Smooth muscle cell (in vitro differentiated cells): ENCODE measurements around the gene ZNF532. TPM values are rescaled to one million over a fixed set of nuclear protein-coding genes. Genes with fewer than 3 reads are reported as not detected.
A peak's percentile ranks its signal among the peaks of the same experiment; 100 is the strongest.

Experiments used
- DNase-seq: peaks from one replicate; lab custom pipeline; 2025; ENCODE audit not compliant: unreplicated experiment; lab: John Stamatoyannopoulos, UW
- H2AFZ ChIP-seq: fragments of 200-600 bp; sonication (generic); 2 replicates; pipeline ENCODE4 v1.6.0; 2016; ENCODE audit warnings: antibody characterized with exemption, low read depth, mild to moderate bottlenecking
- H3F3A ChIP-seq: fragments of 200-600 bp; sonication (generic); 2 replicates; pipeline ENCODE4 v1.6.0; 2017; ENCODE audit warnings: antibody characterized with exemption, low read depth
- H3K27ac ChIP-seq: fragments of 200-600 bp; sonication (generic); 2 replicates; pipeline ENCODE4 v1.5.1; 2016; ENCODE audit warnings: low read depth, mild to moderate bottlenecking
- H3K27me3 ChIP-seq: fragments of 200-600 bp; sonication (generic); 2 replicates; pipeline ENCODE4 v1.6.1; 2016; ENCODE audit warnings: low read depth, mild to moderate bottlenecking
- H3K36me3 ChIP-seq: fragments of 200-600 bp; sonication (generic); 2 replicates; pipeline ENCODE4 v1.5.1; 2016; ENCODE audit warnings: low read depth
- H3K4me1 ChIP-seq: fragments of 200-600 bp; sonication (generic); 2 replicates; pipeline ENCODE4 v1.5.1; 2016; ENCODE audit warnings: low read depth
- H3K4me2 ChIP-seq: fragments of 200-600 bp; sonication (generic); 2 replicates; pipeline ENCODE4 v1.6.0; 2016; ENCODE audit warnings: mild to moderate bottlenecking
- H3K4me3 ChIP-seq: fragments of 200-600 bp; sonication (generic); 2 replicates; pipeline ENCODE4 v1.5.1; 2016; ENCODE audit warnings: mild to moderate bottlenecking
- H3K79me2 ChIP-seq: fragments of 200-600 bp; sonication (generic); 2 replicates; pipeline ENCODE4 v1.6.0; 2016; ENCODE audit warnings: low read depth, mild to moderate bottlenecking
- H3K9ac ChIP-seq: fragments of 200-600 bp; sonication (generic); 2 replicates; pipeline ENCODE4 v1.6.0; 2016; ENCODE audit warnings: low read depth
- H3K9me3 ChIP-seq: fragments of 200-600 bp; sonication (generic); replicated peaks from 2 replicates; pipeline ENCODE4 v1.5.1; 2016; ENCODE audit warnings: low read depth
- H4K20me1 ChIP-seq: fragments of 200-600 bp; sonication (generic); 2 replicates; pipeline ENCODE4 v1.6.0; 2016; ENCODE audit warnings: low read depth
- CTCF ChIP-seq: fragments of 200-600 bp; sonication (generic); IDR thresholded peaks from 2 replicates; pipeline ENCODE4 v1.5.1; 2017; ENCODE audit warnings: borderline replicate concordance, mild to moderate bottlenecking, antibody characterized with exemption; ENCODE audit not compliant: insufficient read depth, poor library complexity, severe bottlenecking
- WGBS: methylation state at CpG from one replicate; pipeline ENCODE4 v1.1.7; 2016; ENCODE audit warnings: low lambda C conversion rate; 5-methylcytosine and 5-hydroxymethylcytosine counted together
- polyA plus RNA-seq: library from polyadenylated mRNA; unstranded; fragments of >200 nt; fragmentation: Nextera tagmentation; extraction: Ambion mirVana; gene quantifications from 2 replicates; pipeline ENCODE4 v1.2.1, GENCODE V29; 2016
- total RNA-seq: library from RNA; depleted of rRNA; stranded (reverse); fragments of >200 nt; gene quantifications from 2 replicates; pipeline ENCODE4 v1.2.3, GENCODE V29; 2014

The ZNF532 gene
- total and polyA plus RNA-seq, 2 experiments from 2014 or later: 31.6 to 126 TPM

- WGBS: 84% methylated on average over 1 of the region's 1 CpG
- no peak overlapping the region for H3K4me3 ChIP-seq
- no peak overlapping the region for H2AFZ ChIP-seq
- no peaks in the 10 kb centered on the region for H3K36me3 ChIP-seq
- no peaks in the 10 kb centered on the region for H3K27me3 ChIP-seq
- peaks cover 13% of the 10 kb centered on the region for H3K4me1 ChIP-seq
- peaks cover 96% of the 10 kb centered on the region for H3K79me2 ChIP-seq
- TF ChIP-seq CTCF: no peak
- no peak overlapping the region for H3K9ac ChIP-seq
- no peak overlapping the region for H3K27ac ChIP-seq
- peaks cover 100% of the 10 kb centered on the region for H4K20me1 ChIP-seq
- no peaks in the 10 kb centered on the region for H3F3A ChIP-seq
- H3K9me3 ChIP-seq: no peaks in the 10 kb centered on the region
- no peak overlapping the region for H3K4me2 ChIP-seq
- DNase-seq: no peak
Measured at GRCh38 chr18:58908006-58908405, 43.3 kb downstream of the ZNF532 start.

GRCh38 chr18:58909521-58909920 is 44.8 kb downstream of the ZNF532 start:
- peaks cover 96% of the 10 kb centered on the region for H3K79me2 ChIP-seq
- H3K4me1 ChIP-seq: peaks cover 11% of the 10 kb centered on the region
- no peak for DNase-seq
- no peak overlapping the region for H3K9ac ChIP-seq
- H3K4me3 ChIP-seq: no peak overlapping the region
- 87% methylated on average over 8 of the region's 8 CpGs for WGBS
- H4K20me1 ChIP-seq: peaks cover 100% of the 10 kb centered on the region
- no peak for TF ChIP-seq CTCF
- H2AFZ ChIP-seq: no peak overlapping the region
- H3K9me3 ChIP-seq: no peaks in the 10 kb centered on the region
- no peaks in the 10 kb centered on the region for H3K36me3 ChIP-seq
- H3K27me3 ChIP-seq: no peaks in the 10 kb centered on the region
- no peak overlapping the region for H3K27ac ChIP-seq
- H3K4me2 ChIP-seq: no peak overlapping the region
- H3F3A ChIP-seq: no peaks in the 10 kb centered on the region

GRCh38 chr18:58911241-58911640 is 46.6 kb downstream of the ZNF532 start:
- no peaks in the 10 kb centered on the region for H3K27me3 ChIP-seq
- no peaks in the 10 kb centered on the region for H3K9me3 ChIP-seq
- H3F3A ChIP-seq: no peaks in the 10 kb centered on the region
- no peak overlapping the region for H2AFZ ChIP-seq
- H4K20me1 ChIP-seq: peaks cover 100% of the 10 kb centered on the region
- H3K27ac ChIP-seq: no peak overlapping the region
- 62% methylated on average over 4 of the region's 4 CpGs for WGBS
- no peak for TF ChIP-seq CTCF
- DNase-seq: no peak
- H3K79me2 ChIP-seq: peaks cover 90% of the 10 kb centered on the region
- no peaks in the 10 kb centered on the region for H3K36me3 ChIP-seq
- peak overlapping the region; percentile 50 for H3K4me2 ChIP-seq
- peaks cover 15% of the 10 kb centered on the region for H3K4me1 ChIP-seq
- H3K4me3 ChIP-seq: no peak overlapping the region
- no peak overlapping the region for H3K9ac ChIP-seq

- Histone ChIP-seq H3K9ac (no peak overlapping the region), H3K27ac (no peak overlapping the region), H3K4me2 (peak overlapping the region; percentile 50), H3K4me1 (peaks cover 15% of the 10 kb centered on the region), H4K20me1 (peaks cover 99% of the 10 kb centered on the region), H3K27me3 (no peaks in the 10 kb centered on the region), H3K9me3 (no peaks in the 10 kb centered on the region), H3F3A (no peaks in the 10 kb centered on the region), H3K79me2 (peaks cover 89% of the 10 kb centered on the region), H3K36me3 (no peaks in the 10 kb centered on the region), H3K4me3 (no peak overlapping the region), H2AFZ (no peak overlapping the region)
- TF ChIP-seq CTCF: no peak
- 54% methylated on average over 8 of the region's 8 CpGs for WGBS
- no peak for DNase-seq
Measured at GRCh38 chr18:58911766-58912165, 47.1 kb downstream of the ZNF532 start.
